Measurements from ENCODE around the gene RUSF1.

RUSF1 gene

GRCh38 chr16:31459687-31460581, 48.3 kb downstream of the RUSF1 start:
- H3K27me3 ChIP-seq = no peaks in the 10 kb centered on the region
- H3K27ac ChIP-seq = peak overlapping the region; percentile 96
- H3K9me3 ChIP-seq = no peaks in the 10 kb centered on the region
- H3K36me3 ChIP-seq = peaks cover 12% of the 10 kb centered on the region
- peaks cover 34 to 41% of the 10 kb centered on the region in 2 experiments for H3K4me1 ChIP-seq (ENCODE audit: control insufficient read depth in 1 of 2, insufficient read depth in 1 of 2, low read depth in 1 of 2, low read length in 1 of 2)
- H3K4me3 ChIP-seq (ENCODE audit: low read depth in 1 of 2, low read length in 1 of 2) = peak overlapping the region; percentile 83 to 91
- TF ChIP-seq CTCF (IDR thresholded peaks at IDR 0.05) = no peak

GRCh38 chr16:31458844-31459686, 49.1 kb downstream of the RUSF1 start, which contains the start of gene ARMC5:
Gene ARMC5, plus strand, starts transcription at chr16:31459501. Its CDS starts 24 bp downstream, at chr16:31459525.
- TF ChIP-seq CTCF (IDR thresholded peaks at IDR 0.05) = peak; percentile 6
- H3K27ac ChIP-seq = peak within 1 kb of the TSS; percentile 96
- H3K4me1 ChIP-seq (ENCODE audit: control insufficient read depth in 1 of 2, insufficient read depth in 1 of 2, low read depth in 1 of 2, low read length in 1 of 2) = peaks cover 39 to 43% of the 10 kb centered on the region in 2 experiments
- H3K36me3 ChIP-seq = peaks cover 5% of the 10 kb centered on the region
- H3K27me3 ChIP-seq = no peaks in the 10 kb centered on the region
- H3K9me3 ChIP-seq = no peaks in the 10 kb centered on the region
- H3K4me3 ChIP-seq (ENCODE audit: low read depth in 1 of 2, low read length in 1 of 2) = peak within 1 kb of the TSS; percentile 83 to 91

GRCh38 chr16:31458073-31458843, 49.9 kb downstream of the RUSF1 start:
- Histone ChIP-seq H3K27me3 (no peaks in the 10 kb centered on the region), H3K27ac (peak overlapping the region; percentile 96), H3K4me1 (ENCODE audit: control insufficient read depth in 1 of 2, insufficient read depth in 1 of 2, low read depth in 1 of 2, low read length in 1 of 2) (peaks cover 39 to 51% of the 10 kb centered on the region in 2 experiments), H3K36me3 (peaks cover 5% of the 10 kb centered on the region), H3K4me3 (ENCODE audit: low read depth in 1 of 2, low read length in 1 of 2) (peak overlapping the region; percentile 83 to 91), H3K9me3 (no peaks in the 10 kb centered on the region)
- no peak for TF ChIP-seq CTCF (IDR thresholded peaks at IDR 0.05)

GRCh38 chr16:31456988-31457360, 51.2 kb downstream of the RUSF1 start:
- Histone ChIP-seq H3K36me3 (peaks cover under 1% of the 10 kb centered on the region), H3K4me1 (ENCODE audit: control insufficient read depth in 1 of 2, insufficient read depth in 1 of 2, low read depth in 1 of 2, low read length in 1 of 2) (peaks cover 39 to 52% of the 10 kb centered on the region in 2 experiments), H3K4me3 (ENCODE audit: low read depth in 1 of 2, low read length in 1 of 2) (no peak overlapping the region), H3K9me3 (no peaks in the 10 kb centered on the region), H3K27me3 (no peaks in the 10 kb centered on the region), H3K27ac (no peak overlapping the region)
- TF ChIP-seq CTCF (IDR thresholded peaks at IDR 0.05) = no peak

Data from neutrophil (primary cell).